HG02840 (cell line): Measurements from ENCODE around the gene SLC6A9.

Experiments used
- ATAC-seq: cut with Tn5 transposase; IDR thresholded peaks from one replicate; pipeline ENCODE4 v1.9.1; 2021; ENCODE audit warnings: mild to moderate bottlenecking, moderate library complexity, moderate number of reproducible peaks; ENCODE audit not compliant: unreplicated experiment, low FRiP score

The SLC6A9 gene

GRCh38 chr1:43975249-43975961, 55.9 kb downstream of the SLC6A9 start:
- peak; percentile 0 for ATAC-seq

- peak; percentile 69 for ATAC-seq
Observed at GRCh38 chr1:43974443-43975248, 56.6 kb downstream of the SLC6A9 start, which contains the start of gene ATP6V0B. TSS of gene ATP6V0B (plus strand) at chr1:43974960. CDS start at chr1:43975041, 81 bp downstream.

- no peak for ATAC-seq
Observed at GRCh38 chr1:43973981-43974442, 57.2 kb downstream of the SLC6A9 start.

GRCh38 chr1:43971336-43971980, 59.8 kb downstream of the SLC6A9 start:
- no peak for ATAC-seq

- ATAC-seq = no peak
Observed at GRCh38 chr1:43970911-43971310, 60.4 kb downstream of the SLC6A9 start.

- ATAC-seq = no peak
Observed at GRCh38 chr1:43970502-43970901, 60.8 kb downstream of the SLC6A9 start.

GRCh38 chr1:43969746-43970466, 61.4 kb downstream of the SLC6A9 start, which contains the start of gene DPH2:
TSS of gene DPH2 (plus strand) at chr1:43970010. CDS start at chr1:43970176, 166 bp downstream.
- peak; percentile 67 for ATAC-seq

- no peak for ATAC-seq
Observed at GRCh38 chr1:43969416-43969745, 61.9 kb downstream of the SLC6A9 start.

GRCh38 chr1:43968348-43968948, 62.8 kb downstream of the SLC6A9 start:
- ATAC-seq = no peak

- no peak for ATAC-seq
Observed at GRCh38 chr1:43965316-43965715, 65.9 kb downstream of the SLC6A9 start.

- ATAC-seq = no peak
Observed at GRCh38 chr1:43963890-43964289, 67.4 kb downstream of the SLC6A9 start.

- no peak for ATAC-seq
Observed at GRCh38 chr1:43963006-43963405, 68.3 kb downstream of the SLC6A9 start.

- ATAC-seq = no peak
Observed at GRCh38 chr1:43962324-43962723, 68.9 kb downstream of the SLC6A9 start.

GRCh38 chr1:43961692-43962091, 69.6 kb downstream of the SLC6A9 start:
- ATAC-seq = no peak

GRCh38 chr1:43960798-43961197, 70.5 kb downstream of the SLC6A9 start:
- no peak for ATAC-seq

- ATAC-seq = no peak
Observed at GRCh38 chr1:43958351-43959255, 72.7 kb downstream of the SLC6A9 start.

GRCh38 chr1:43957407-43958040, 73.7 kb downstream of the SLC6A9 start:
- no peak for ATAC-seq

- ATAC-seq = no peak
Observed at GRCh38 chr1:43956234-43956633, 75.0 kb downstream of the SLC6A9 start.

- no peak for ATAC-seq
Observed at GRCh38 chr1:43954036-43954435, 77.2 kb downstream of the SLC6A9 start.
